GM12878 (cell line): ENCODE data around the gene SP3. TPM values are rescaled to one million over a fixed set of nuclear protein-coding genes. Genes with fewer than 3 reads are reported as not detected.

Experiments used
- ATAC-seq: fragments of 200-7000 bp; cut with Tn5 transposase; 3 replicates; pipeline ENCODE4 v1.9.1; 2020; ENCODE audit warnings: mild to moderate bottlenecking, moderate library complexity
- BruUV-seq: library from RNA; stranded (reverse); fragments of 400-500 nt; replicated peaks from 2 replicates; lab custom pipeline; 2021; lab: Mats Ljungman, UMichigan
- CTCF ChIA-PET: fragments of 300-600 bp; sonication (Branson Sonifier 250); formaldehyde crosslinking; extraction: SDS; loops from one replicate; lab custom pipeline; 2021; ENCODE audit warnings: inconsistent platforms; lab: Yijun Ruan, JAX
- POLR2A ChIA-PET: fragments of 350-600 bp; formaldehyde crosslinking; extraction: SDS; loops from one replicate; lab custom pipeline; 2021; ENCODE audit warnings: inconsistent platforms; lab: Charles Lee
- RAD21 ChIA-PET: fragments of 300-600 bp; sonication (Branson Sonifier 250); formaldehyde crosslinking; loops from one replicate; lab custom pipeline; 2023; ENCODE audit warnings: antibody characterized with exemption; ENCODE audit not compliant: unreplicated experiment; lab: Charles Lee
- SMC1A ChIA-PET: fragments of 300-600 bp; sonication (Branson Sonifier 250); formaldehyde crosslinking; loops from one replicate; lab custom pipeline; 2023; ENCODE audit not compliant: unreplicated experiment, uncharacterized antibody; lab: Charles Lee
- DNase-seq: peaks from one replicate; pipeline ENCODE4 v3.0.0-alpha.2; 2011; ENCODE audit warnings: low read depth, low spot score
- FAIRE-seq: peaks from 3 replicates; lab custom pipeline; 2011; peaks lifted over from hg19 to GRCh38; lab: Jason Lieb, UNC
- H2AFZ ChIP-seq: 2 replicates; pipeline ENCODE4 v1.6.0; 2011; ENCODE audit warnings: low read depth, low read length, control low read depth; ENCODE audit not compliant: control insufficient read depth
- H3K27ac ChIP-seq: 2 replicates; pipeline ENCODE4 v1.5.1; 2011; ENCODE audit warnings: control low read depth; ENCODE audit not compliant: control insufficient read depth, insufficient read depth
- H3K27me3 ChIP-seq, 2 experiments: replicated peaks in 1 of 2; 2 replicates each; pipeline versions ENCODE4 v1.6.0 to v1.6.1; 2011; ENCODE audit warnings: low read length in 1 of 2; ENCODE audit not compliant: control insufficient read depth in 2 of 2, insufficient read depth in 2 of 2
- H3K36me3 ChIP-seq, 2 experiments: 2 replicates each; pipeline ENCODE4 v1.5.1; 2011; ENCODE audit warnings: low read length in 1 of 2; ENCODE audit not compliant: control insufficient read depth in 2 of 2, insufficient read depth in 2 of 2
- H3K4me1 ChIP-seq: 2 replicates; pipeline ENCODE4 v1.6.1; 2011; ENCODE audit warnings: mild to moderate bottlenecking, low read length, moderate library complexity, mixed read lengths; ENCODE audit not compliant: control insufficient read depth, insufficient read depth
- H3K4me2 ChIP-seq: 2 replicates; pipeline ENCODE4 v1.6.0; 2011; ENCODE audit warnings: control low read depth; ENCODE audit not compliant: control insufficient read depth, insufficient read depth
- H3K4me3 ChIP-seq: fragments of 200-600 bp; sonication (generic); 2 replicates; pipeline ENCODE4 v1.5.1; 2016
- H3K79me2 ChIP-seq: 2 replicates; pipeline ENCODE4 v1.6.0; 2011; ENCODE audit warnings: low read length; ENCODE audit not compliant: control insufficient read depth, insufficient read depth
- H3K9ac ChIP-seq: 2 replicates; pipeline ENCODE4 v1.8.0; 2011; ENCODE audit warnings: low read length, control low read depth, mixed read lengths; ENCODE audit not compliant: control insufficient read depth, insufficient read depth
- H3K9me3 ChIP-seq: replicated peaks from 3 replicates; pipeline ENCODE4 v1.5.1; 2011; ENCODE audit warnings: mild to moderate bottlenecking, low read length; ENCODE audit not compliant: control insufficient read depth, insufficient read depth
- H4K20me1 ChIP-seq: 2 replicates; pipeline ENCODE4 v1.6.0; 2011; ENCODE audit not compliant: control insufficient read depth, insufficient read depth
- ASH2L ChIP-seq: fragments of 300-600, 200-600 bp; sonication (generic); IDR thresholded peaks from 2 replicates; pipeline ENCODE4 v1.6.1; 2017; ENCODE audit warnings: low read depth, mild to moderate bottlenecking, borderline replicate concordance
- CBFB ChIP-seq: IDR thresholded peaks from 2 replicates; pipeline ENCODE4 v1.6.1; 2016; ENCODE audit warnings: antibody characterized with exemption, low read depth
- CHD2 ChIP-seq: IDR thresholded peaks from 2 replicates; pipeline ENCODE4 v1.6.1; 2011; ENCODE audit warnings: low read depth, low read length, improper control_type of control experiment, borderline replicate concordance
- DPF2 ChIP-seq: fragments of 450-650 bp; IDR thresholded peaks from 2 replicates; pipeline ENCODE4 v1.6.1; 2017; ENCODE audit warnings: mild to moderate bottlenecking
- HCFC1 ChIP-seq: fragments of 150-350 bp; IDR thresholded peaks from 2 replicates; pipeline ENCODE4 v1.6.1; 2014; ENCODE audit warnings: low read length
- IKZF1 ChIP-seq: fragments of 450-650 bp; conservative IDR thresholded peaks from 2 replicates; pipeline ENCODE4 v1.6.1; 2017; ENCODE audit warnings: antibody characterized with exemption, mild to moderate bottlenecking
- IRF3 ChIP-seq: fragments of 450-650 bp; IDR thresholded peaks from 2 replicates; pipeline ENCODE4 v1.6.1; 2014; ENCODE audit warnings: mild to moderate bottlenecking
- MAX ChIP-seq: IDR thresholded peaks from 2 replicates; pipeline ENCODE4 v1.6.1; 2012; ENCODE audit warnings: low read depth, low read length, improper control_type of control experiment
- MLLT1 ChIP-seq: fragments of 450-650 bp; IDR thresholded peaks from 2 replicates; pipeline ENCODE4 v1.6.1; 2016; ENCODE audit warnings: mild to moderate bottlenecking
- MYB ChIP-seq: fragments of 150-350 bp; IDR thresholded peaks from 2 replicates; pipeline ENCODE4 v1.6.1; 2014; ENCODE audit warnings: mild to moderate bottlenecking, low read depth, low read length, borderline replicate concordance
- PAX8 ChIP-seq: fragments of 450-650 bp; IDR thresholded peaks from 2 replicates; pipeline ENCODE4 v1.6.1; 2017; ENCODE audit warnings: mild to moderate bottlenecking, moderate library complexity
- RAD21 ChIP-seq: IDR thresholded peaks from 2 replicates; pipeline ENCODE4 v1.6.1; 2011; ENCODE audit warnings: mild to moderate bottlenecking, low read depth, low read length, moderate library complexity; ENCODE audit not compliant: insufficient read depth
- RELA ChIP-seq: fragments of 450-650 bp; IDR thresholded peaks from 2 replicates; pipeline ENCODE4 v1.8.0; 2014; ENCODE audit warnings: borderline replicate concordance; ENCODE audit not compliant: partially characterized antibody
- SRF ChIP-seq, 2 experiments: IDR thresholded peaks; 2 replicates each; pipeline ENCODE4 v1.6.1; 2011; ENCODE audit warnings: low read depth in 2 of 2, low read length in 2 of 2, mild to moderate bottlenecking in 1 of 2, moderate library complexity in 1 of 2
- TBL1XR1 ChIP-seq: IDR thresholded peaks from 2 replicates; pipeline ENCODE4 v1.6.1; 2012; ENCODE audit warnings: low read depth, low read length, improper control_type of control experiment
- TCF3 ChIP-seq: IDR thresholded peaks from 2 replicates; pipeline ENCODE4 v1.6.1; 2012; ENCODE audit warnings: low read depth, mild to moderate bottlenecking, low read length, borderline replicate concordance; ENCODE audit not compliant: insufficient read depth
- TCF7 ChIP-seq: IDR thresholded peaks from 2 replicates; pipeline ENCODE4 v1.6.1; 2014; ENCODE audit warnings: antibody characterized with exemption, borderline replicate concordance
- ZBTB40 ChIP-seq: fragments of 450-650 bp; IDR thresholded peaks from 2 replicates; pipeline ENCODE4 v1.6.1; 2016; ENCODE audit warnings: mild to moderate bottlenecking, moderate library complexity, borderline replicate concordance
- WGBS: methylation state at CpG from one replicate; pipeline ENCODE4 v1.1.6; 2016; ENCODE audit warnings: low lambda C conversion rate; ENCODE audit not compliant: insufficient replicate concordance, insufficient coverage; ENCODE audit errors: missing lambda C conversion rate; 5-methylcytosine and 5-hydroxymethylcytosine counted together
- in situ Hi-C: fragments of 300-500 bp; cut with MboI; formaldehyde crosslinking; loops from 9 replicates; pipeline ENCODE4 v1.14.3; 2018; ENCODE audit warnings: mixed read lengths
- intact Hi-C: fragments of 100-400 bp; cut with micrococcal nuclease; formaldehyde crosslinking; loops from one replicate; pipeline ENCODE4 v1.14.2; 2022; ENCODE audit not compliant: unreplicated experiment
- polyA plus RNA-seq, 11 experiments: library from polyadenylated mRNA; depleted of rRNA in 4 of 11; unstranded in 6 of 11; stranded (reverse) in 5 of 11; fragments of >200 nt; fragmentation: Nextera tagmentation in 4 of 11; fragmentation: Illumina TruSeq in 1 of 11; extraction: Ambion mirVana in 4 of 11; extraction: Trizol in 1 of 11; gene quantifications; 1 replicate in 1 of 11; 2 replicates in 10 of 11; pipeline versions ENCODE4 v1.2.1 to v1.2.3, GENCODE V29; 2011 to 2016; ENCODE audit warnings: inconsistent platforms in 2 of 11, missing spikeins in 2 of 11, low read depth in 1 of 11
- total RNA-seq, 4 experiments: library from RNA; depleted of rRNA in 3 of 4; stranded (reverse); fragments of >200 nt in 3 of 4; fragmentation: Illumina TruSeq in 1 of 4; extraction: Trizol in 1 of 4; gene quantifications; 2 replicates each; pipeline versions ENCODE4 v1.2.1 to v1.2.3, GENCODE V29; 2013 to 2021

Gene SP3
- total and polyA plus RNA-seq, 10 of the 15 experiments (the other 5 are each of a cell fraction or from before 2014, with no cell fraction given) = 9.9 to 87.6 (median 52.4) TPM

- BruUV-seq = no TSS peak
- H3K79me2 ChIP-seq = no peaks in the 10 kb centered on the region
- FAIRE-seq = no peak
- no peak overlapping the region for H3K27ac ChIP-seq
- H3K9ac ChIP-seq = no peak overlapping the region
- no peak for ATAC-seq
- ChIA-PET CTCF (no interaction called here), SMC1A (interaction anchor here (0.9 to 1.0 kb wide), 2 partner anchors 10 to 27 kb away, joined by 3 read pairs; no protein-coding TSS in a partner anchor), RAD21 (no interaction called here), POLR2A (no interaction called here)
- DNase-seq = no peak
- H2AFZ ChIP-seq = no peak overlapping the region
- H3K4me3 ChIP-seq = no peak overlapping the region
- intact Hi-C loops = no loop called here
- no peaks in the 10 kb centered on the region; the same call in 2 of the 3 replicates for H3K9me3 ChIP-seq
- H3K4me2 ChIP-seq = no peak overlapping the region
- 94% methylated on average over 5 of the region's 5 CpGs for WGBS
- no peaks in the 10 kb centered on the region for H4K20me1 ChIP-seq
- TF ChIP-seq IKZF1 (no peak), TCF3 (no peak), TBL1XR1 (no peak), PAX8 (no peak), DPF2 (no peak), MLLT1 (no peak), IRF3 (no peak), ASH2L (no peak), SRF (IDR thresholded peaks at IDR 0.05; ENCODE audit: low read depth in 2 of 2, low read length in 2 of 2) (no peak), RELA (no peak), HCFC1 (no peak), ZBTB40 (no peak), CBFB (no peak), MYB (no peak), RAD21 (no peak), MAX (no peak), CHD2 (no peak), TCF7 (no peak)
- in situ Hi-C loops = no loop called here
- H3K36me3 ChIP-seq = no peaks in the 10 kb centered on the region
- no peaks in the 10 kb centered on the region for H3K27me3 ChIP-seq
- peaks cover 12% of the 10 kb centered on the region for H3K4me1 ChIP-seq
These were observed 92.5 kb downstream of the SP3 start for GRCh38 chr2:173872714-173873113.
